ENCODE data around the gene CIAO2B.
A peak's percentile ranks its signal among the peaks of the same experiment; 100 is the strongest.
"Not testable (repeated sequence)": the region's sequence is repeated elsewhere in the genome, so short reads cannot be mapped to it uniquely, and the experiment has no call there.

The CIAO2B gene

DNA sequence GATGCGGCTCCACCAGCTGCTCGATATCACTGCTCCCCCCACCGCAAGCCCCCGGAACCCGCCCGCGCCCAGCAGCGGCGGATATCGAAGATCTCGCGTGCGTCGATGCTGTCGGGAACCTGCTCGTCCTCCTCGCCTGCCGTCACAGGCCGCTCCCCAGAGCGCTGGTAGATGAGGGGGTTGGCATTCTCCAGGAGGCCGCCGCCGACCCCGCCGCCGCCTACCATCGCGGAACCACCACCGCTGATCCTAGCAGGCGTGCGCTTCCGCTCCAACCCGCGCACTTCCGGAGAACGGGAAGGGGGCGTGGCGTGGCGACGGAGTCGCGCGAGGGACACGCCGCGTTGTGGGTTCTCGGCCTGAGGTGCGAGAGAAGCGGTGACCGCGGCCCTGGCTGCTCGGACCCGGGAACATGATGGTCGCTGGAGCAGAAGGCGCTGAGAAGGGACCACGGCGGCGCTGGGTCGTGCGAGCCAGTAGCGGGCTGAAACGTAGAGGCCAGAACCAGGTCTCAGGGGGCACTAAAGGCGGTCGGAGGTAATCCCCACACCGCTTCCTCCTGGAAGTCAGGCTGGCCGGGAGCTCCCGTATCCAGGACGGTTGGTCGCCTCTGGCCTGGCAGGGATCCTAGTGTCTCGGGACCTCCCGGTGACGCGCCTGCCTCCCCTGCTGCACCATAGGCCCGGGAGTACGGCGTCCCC, at the start of gene CIAO2B:
CIAO2B (minus strand) TSS at position 265 of the 701 bp plus-strand sequence; CDS start at position 227, 38 bp downstream.
- DNase-seq (ENCODE audit: low spot score) = peak; percentile 94
- in situ Hi-C loops (cut with MboI; ENCODE audit: low pct_unique_long_range_greater_than_20kb, low sequenced_read_pairs, unreplicated experiment) = no loop called here
- TF ChIP-seq, protein P1, sequence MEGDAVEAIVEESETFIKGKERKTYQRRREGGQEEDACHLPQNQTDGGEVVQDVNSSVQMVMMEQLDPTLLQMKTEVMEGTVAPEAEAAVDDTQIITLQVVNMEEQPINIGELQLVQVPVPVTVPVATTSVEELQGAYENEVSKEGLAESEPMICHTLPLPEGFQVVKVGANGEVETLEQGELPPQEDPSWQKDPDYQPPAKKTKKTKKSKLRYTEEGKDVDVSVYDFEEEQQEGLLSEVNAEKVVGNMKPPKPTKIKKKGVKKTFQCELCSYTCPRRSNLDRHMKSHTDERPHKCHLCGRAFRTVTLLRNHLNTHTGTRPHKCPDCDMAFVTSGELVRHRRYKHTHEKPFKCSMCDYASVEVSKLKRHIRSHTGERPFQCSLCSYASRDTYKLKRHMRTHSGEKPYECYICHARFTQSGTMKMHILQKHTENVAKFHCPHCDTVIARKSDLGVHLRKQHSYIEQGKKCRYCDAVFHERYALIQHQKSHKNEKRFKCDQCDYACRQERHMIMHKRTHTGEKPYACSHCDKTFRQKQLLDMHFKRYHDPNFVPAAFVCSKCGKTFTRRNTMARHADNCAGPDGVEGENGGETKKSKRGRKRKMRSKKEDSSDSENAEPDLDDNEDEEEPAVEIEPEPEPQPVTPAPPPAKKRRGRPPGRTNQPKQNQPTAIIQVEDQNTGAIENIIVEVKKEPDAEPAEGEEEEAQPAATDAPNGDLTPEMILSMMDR (IDR thresholded peaks at IDR 0.05; ENCODE audit: extremely low read depth, insufficient read depth, missing control alignments) = no peak

GRCh38 chr16:66983033-66983432, 48.8 kb upstream of the CIAO2B start:
- in situ Hi-C loops (cut with MboI; ENCODE audit: low pct_unique_long_range_greater_than_20kb, low sequenced_read_pairs, unreplicated experiment) = no loop called here
- TF ChIP-seq, protein P1 (IDR thresholded peaks at IDR 0.05; ENCODE audit: extremely low read depth, insufficient read depth, missing control alignments) = no peak
- no peak for DNase-seq (ENCODE audit: low spot score)

- DNase-seq (ENCODE audit: low spot score) = no peak
- in situ Hi-C loops (cut with MboI; ENCODE audit: low pct_unique_long_range_greater_than_20kb, low sequenced_read_pairs, unreplicated experiment) = no loop called here
- TF ChIP-seq, protein P1 (IDR thresholded peaks at IDR 0.05; ENCODE audit: extremely low read depth, insufficient read depth, missing control alignments) = no peak
Measured at GRCh38 chr16:66979011-66979717, 45.0 kb upstream of the CIAO2B start.

DNA sequence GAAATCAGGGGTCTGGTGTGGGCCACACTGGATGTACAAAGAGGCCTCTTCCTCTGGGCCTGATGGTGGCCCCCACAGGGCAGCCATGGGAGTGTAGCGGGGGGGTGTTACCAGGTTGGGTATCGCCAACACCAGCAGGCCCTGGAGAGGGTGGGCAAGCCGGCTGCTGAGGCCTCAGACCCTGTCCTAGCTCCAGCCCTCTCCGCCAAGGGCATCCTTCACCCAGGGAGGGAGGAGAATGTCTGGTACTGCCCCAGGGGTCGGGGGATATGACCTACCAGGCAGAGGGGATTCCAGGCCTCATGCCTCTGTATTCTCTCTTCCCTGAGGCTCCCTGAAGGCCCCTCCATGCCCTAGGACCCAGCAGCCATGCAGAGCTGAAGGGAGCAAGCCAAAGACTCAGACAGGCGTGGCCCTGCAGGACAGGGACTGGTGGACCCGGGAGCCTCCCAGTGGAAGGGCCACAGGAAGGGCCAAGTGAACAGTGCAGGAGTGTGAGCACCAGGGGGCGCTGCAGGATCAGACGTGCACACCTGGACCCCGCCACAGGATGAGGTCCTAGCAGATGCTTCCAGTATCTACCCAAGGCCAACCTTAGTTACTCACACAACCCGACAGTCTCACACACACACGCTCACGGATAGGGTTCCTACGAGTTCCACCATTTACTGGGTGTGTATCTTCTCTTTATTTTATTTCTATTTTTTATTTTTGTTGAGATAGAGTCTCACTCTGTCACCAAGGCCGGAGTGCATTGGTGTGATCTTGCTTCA, 43.3 kb upstream of the CIAO2B start:
- TF ChIP-seq, protein P1 (IDR thresholded peaks at IDR 0.05; ENCODE audit: extremely low read depth, insufficient read depth, missing control alignments) = peak; percentile 98
- peak; percentile 91 for DNase-seq (ENCODE audit: low spot score)
- in situ Hi-C loops (cut with MboI; ENCODE audit: low pct_unique_long_range_greater_than_20kb, low sequenced_read_pairs, unreplicated experiment) = no loop called here

DNA sequence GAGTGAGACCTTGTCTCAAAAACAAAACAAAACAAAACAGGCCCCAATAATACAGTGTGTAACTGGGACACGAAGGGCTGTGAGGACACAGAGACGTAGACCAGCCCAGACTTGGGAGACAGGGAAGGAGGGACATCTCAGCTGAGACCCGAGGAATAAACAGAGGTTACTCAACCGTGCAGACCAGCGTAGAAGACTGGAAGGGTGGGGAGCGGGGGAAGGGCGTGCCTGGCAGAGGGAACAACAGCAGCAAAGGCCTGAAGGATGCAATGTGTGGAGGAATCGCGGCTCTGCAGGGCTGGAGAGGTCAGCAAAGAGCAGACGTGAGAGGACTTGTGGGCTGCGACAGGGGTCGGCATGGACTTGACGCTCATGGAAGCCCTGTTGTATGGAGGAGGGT, 42.5 kb upstream of the CIAO2B start:
- TF ChIP-seq, protein P1 (IDR thresholded peaks at IDR 0.05; ENCODE audit: extremely low read depth, insufficient read depth, missing control alignments) = no peak
- peak; percentile 9 for DNase-seq (ENCODE audit: low spot score)
- in situ Hi-C loops (cut with MboI; ENCODE audit: low pct_unique_long_range_greater_than_20kb, low sequenced_read_pairs, unreplicated experiment) = no loop called here

DNA sequence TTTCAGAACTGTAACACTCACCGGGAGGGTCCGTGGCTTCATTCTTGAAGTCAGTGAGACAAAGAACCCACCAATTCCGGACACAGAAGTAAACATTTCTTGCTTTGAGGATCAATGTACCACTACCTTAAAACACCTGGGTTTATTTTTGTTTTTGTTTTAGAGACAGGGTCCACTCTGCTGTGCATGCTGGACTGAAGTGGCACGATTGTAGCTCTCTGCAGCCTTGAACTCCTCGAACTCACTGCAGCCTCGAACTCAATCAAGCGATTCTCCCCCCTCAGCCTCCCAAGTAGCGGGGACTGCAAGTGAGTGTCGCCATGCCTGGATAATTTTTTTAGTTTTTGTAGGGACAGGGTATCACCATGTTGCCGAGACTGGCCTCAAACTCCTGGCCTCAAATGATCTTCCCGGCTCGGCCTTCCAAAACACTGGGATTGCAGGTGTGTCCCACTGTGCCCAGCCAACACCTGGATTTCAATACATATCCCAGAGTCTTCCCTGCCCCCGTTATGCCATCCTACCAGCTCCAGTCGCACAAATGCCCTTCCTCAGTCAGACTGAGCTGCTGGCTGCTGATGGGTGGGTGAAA, 41.2 kb upstream of the CIAO2B start:
- in situ Hi-C loops (cut with MboI; ENCODE audit: low pct_unique_long_range_greater_than_20kb, low sequenced_read_pairs, unreplicated experiment) = no loop called here
- TF ChIP-seq, protein P1 (IDR thresholded peaks at IDR 0.05; ENCODE audit: extremely low read depth, insufficient read depth, missing control alignments) = no peak
- peak; percentile 3 for DNase-seq (ENCODE audit: low spot score)

- in situ Hi-C loops (cut with MboI; ENCODE audit: low pct_unique_long_range_greater_than_20kb, low sequenced_read_pairs, unreplicated experiment); DNase-seq (ENCODE audit: low spot score): not testable (repeated sequence)
Measured at GRCh38 chr16:66974932-66975246, 40.7 kb upstream of the CIAO2B start.

DNA sequence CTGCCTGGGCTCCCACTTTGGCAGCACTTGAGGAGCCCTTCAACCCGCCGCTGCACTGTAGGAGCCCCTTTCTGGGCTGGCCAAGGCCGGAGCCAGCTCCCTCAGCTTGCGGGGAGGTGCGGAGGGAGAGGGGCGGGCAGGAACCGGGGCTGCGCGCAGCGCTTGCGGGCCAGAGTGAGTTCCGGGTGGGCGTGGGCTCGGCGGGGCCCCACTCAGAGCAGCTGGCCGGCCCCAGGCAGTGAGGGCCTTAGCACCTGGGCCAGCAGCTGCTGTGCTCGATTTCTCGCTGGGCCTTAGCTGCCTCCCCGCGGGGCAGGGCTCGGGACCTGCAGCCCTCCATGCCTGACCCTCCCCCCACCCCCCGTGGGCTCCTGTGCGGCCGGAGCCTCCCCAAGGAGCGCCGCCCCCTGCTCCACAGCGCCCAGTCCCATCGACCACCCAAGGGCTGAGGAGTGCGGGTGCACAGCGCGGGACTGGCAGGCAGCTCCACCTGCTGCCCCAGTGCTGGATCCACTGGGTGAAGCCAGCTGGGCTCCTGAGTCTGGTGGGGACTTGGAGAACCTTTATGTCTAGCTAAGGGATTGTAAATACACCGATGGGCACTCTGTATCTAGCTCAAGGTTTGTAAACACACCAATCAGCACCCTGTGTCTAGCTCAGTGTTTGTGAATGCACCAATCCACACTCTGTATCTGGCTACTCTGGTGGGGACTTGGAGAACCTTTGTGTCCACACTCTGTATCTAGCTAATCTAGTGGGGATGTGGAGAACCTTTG, 40.1 kb upstream of the CIAO2B start:
- DNase-seq (ENCODE audit: low spot score); in situ Hi-C loops (cut with MboI; ENCODE audit: low pct_unique_long_range_greater_than_20kb, low sequenced_read_pairs, unreplicated experiment): not testable (repeated sequence)
